GM12864 (cell line): ENCODE results near the gene TOM1L2.

Experiments used
- DNase-seq: peaks from one replicate; pipeline ENCODE4 v3.0.0-alpha.2; 2011; ENCODE audit warnings: low read depth
- H3K4me3 ChIP-seq: 2 replicates; pipeline ENCODE4 v1.5.1; 2011; ENCODE audit warnings: mild to moderate bottlenecking, low read depth, low read length, control low read depth
- CTCF ChIP-seq: IDR thresholded peaks from 2 replicates; pipeline ENCODE4 v1.5.1; 2011; ENCODE audit warnings: low read depth, mild to moderate bottlenecking, moderate library complexity, low read length, control low read depth, inconsistent platforms; ENCODE audit errors: missing control alignments

Gene TOM1L2

GRCh38 chr17:17981330-17981729 is 9.1 kb upstream of the TOM1L2 start:
- no peak overlapping the region for H3K4me3 ChIP-seq
- TF ChIP-seq CTCF, result no peak
- no peak for DNase-seq

GRCh38 chr17:17979778-17980177 is 7.6 kb upstream of the TOM1L2 start:
- no peak for DNase-seq
- no peak overlapping the region for H3K4me3 ChIP-seq
- no peak for TF ChIP-seq CTCF

- no peak overlapping the region for H3K4me3 ChIP-seq
- TF ChIP-seq CTCF, result no peak
- no peak for DNase-seq
Observed at GRCh38 chr17:17978481-17979424, 6.6 kb upstream of the TOM1L2 start.

- no peak for TF ChIP-seq CTCF
- DNase-seq, result no peak
- H3K4me3 ChIP-seq, result no peak overlapping the region
Observed at GRCh38 chr17:17976931-17977570, 4.9 kb upstream of the TOM1L2 start.

- H3K4me3 ChIP-seq, result no peak overlapping the region
- no peak for TF ChIP-seq CTCF
- no peak for DNase-seq
Observed at GRCh38 chr17:17975436-17975835, 3.2 kb upstream of the TOM1L2 start.

- peak overlapping the region; percentile 51 for H3K4me3 ChIP-seq
- DNase-seq, result no peak
- TF ChIP-seq CTCF, result no peak
Observed at GRCh38 chr17:17972952-17973254, 703 bp upstream of the TOM1L2 start.
